ENCODE data around the gene HEBP1.

The HEBP1 gene

GRCh38 chr12:13007496-13008233 lies 7.6 kb upstream of the HEBP1 start:
- H3K4me1 ChIP-seq (ENCODE audit: low read length) = no peaks in the 10 kb centered on the region
- no peaks in the 10 kb centered on the region for H3K9me3 ChIP-seq (ENCODE audit: insufficient read depth, low read length)
- H3K79me2 ChIP-seq (ENCODE audit: low read length) = no peaks in the 10 kb centered on the region
- TF ChIP-seq CTCF (IDR thresholded peaks at IDR 0.05; ENCODE audit: low read depth, low read length) (no peak), EZH2phosphoT487 (IDR thresholded peaks at IDR 0.05; ENCODE audit: low read depth) (no peak)
- peaks cover 40% of the 10 kb centered on the region for H3K27me3 ChIP-seq (ENCODE audit: low read depth, low read length)
- no peak overlapping the region for H3K4me3 ChIP-seq (ENCODE audit: low read length)
- no peaks in the 10 kb centered on the region for H4K20me1 ChIP-seq (ENCODE audit: insufficient read depth, low read length)
- no peak overlapping the region for H3K27ac ChIP-seq (ENCODE audit: low read length)
- H3K9ac ChIP-seq (ENCODE audit: low read length) = no peak overlapping the region
- no peak overlapping the region for H3K4me2 ChIP-seq (ENCODE audit: low read length)
- no peak overlapping the region for H2AFZ ChIP-seq (ENCODE audit: low read depth, low read length)
- no peaks in the 10 kb centered on the region for H3K36me3 ChIP-seq (replicated peaks; ENCODE audit: low read depth, low read length)

- TF ChIP-seq CTCF (IDR thresholded peaks at IDR 0.05; ENCODE audit: low read depth, low read length) (no peak), EZH2phosphoT487 (IDR thresholded peaks at IDR 0.05; ENCODE audit: low read depth) (no peak)
- H3K9me3 ChIP-seq (ENCODE audit: insufficient read depth, low read length) = no peaks in the 10 kb centered on the region
- H4K20me1 ChIP-seq (ENCODE audit: insufficient read depth, low read length) = no peaks in the 10 kb centered on the region
- no peak overlapping the region for H3K9ac ChIP-seq (ENCODE audit: low read length)
- no peak overlapping the region for H3K27ac ChIP-seq (ENCODE audit: low read length)
- no peak overlapping the region for H2AFZ ChIP-seq (ENCODE audit: low read depth, low read length)
- H3K4me2 ChIP-seq (ENCODE audit: low read length) = no peak overlapping the region
- peaks cover 40% of the 10 kb centered on the region for H3K27me3 ChIP-seq (ENCODE audit: low read depth, low read length)
- H3K4me3 ChIP-seq (ENCODE audit: low read length) = no peak overlapping the region
- no peaks in the 10 kb centered on the region for H3K79me2 ChIP-seq (ENCODE audit: low read length)
- H3K4me1 ChIP-seq (ENCODE audit: low read length) = no peaks in the 10 kb centered on the region
- H3K36me3 ChIP-seq (replicated peaks; ENCODE audit: low read depth, low read length) = no peaks in the 10 kb centered on the region
Measured at GRCh38 chr12:13005649-13006048, 5.6 kb upstream of the HEBP1 start.

- H3K4me2 ChIP-seq (ENCODE audit: low read length) = no peak overlapping the region
- TF ChIP-seq EZH2phosphoT487 (IDR thresholded peaks at IDR 0.05; ENCODE audit: low read depth) (no peak), CTCF (IDR thresholded peaks at IDR 0.05; ENCODE audit: low read depth, low read length) (no peak)
Measured at GRCh38 chr12:13004986-13005385, 4.9 kb upstream of the HEBP1 start.

GRCh38 chr12:13004361-13004760 lies 4.3 kb upstream of the HEBP1 start:
- no peaks in the 10 kb centered on the region for H3K4me1 ChIP-seq (ENCODE audit: low read length)
- no peak for TF ChIP-seq EZH2phosphoT487 (IDR thresholded peaks at IDR 0.05; ENCODE audit: low read depth)
- no peak for TF ChIP-seq CTCF (IDR thresholded peaks at IDR 0.05; ENCODE audit: low read depth, low read length)
- H3K79me2 ChIP-seq (ENCODE audit: low read length) = no peaks in the 10 kb centered on the region
- H3K27me3 ChIP-seq (ENCODE audit: low read depth, low read length) = peaks cover 45% of the 10 kb centered on the region
- H3K4me2 ChIP-seq (ENCODE audit: low read length) = no peak overlapping the region
- H3K4me3 ChIP-seq (ENCODE audit: low read length) = no peak overlapping the region
- no peak overlapping the region for H3K9ac ChIP-seq (ENCODE audit: low read length)
- no peaks in the 10 kb centered on the region for H4K20me1 ChIP-seq (ENCODE audit: insufficient read depth, low read length)
- no peaks in the 10 kb centered on the region for H3K36me3 ChIP-seq (replicated peaks; ENCODE audit: low read depth, low read length)
- H3K27ac ChIP-seq (ENCODE audit: low read length) = no peak overlapping the region
- no peak overlapping the region for H2AFZ ChIP-seq (ENCODE audit: low read depth, low read length)
- H3K9me3 ChIP-seq (ENCODE audit: insufficient read depth, low read length) = no peaks in the 10 kb centered on the region

More at GRCh38 chr12:13004986-13005385, 4.9 kb upstream of the HEBP1 start:
- Histone ChIP-seq H3K4me1 (ENCODE audit: low read length) (no peaks in the 10 kb centered on the region), H3K4me3 (ENCODE audit: low read length) (no peak overlapping the region), H2AFZ (ENCODE audit: low read depth, low read length) (no peak overlapping the region), H3K9me3 (ENCODE audit: insufficient read depth, low read length) (no peaks in the 10 kb centered on the region), H3K27ac (ENCODE audit: low read length) (no peak overlapping the region), H3K79me2 (ENCODE audit: low read length) (no peaks in the 10 kb centered on the region), H3K36me3 (replicated peaks; ENCODE audit: low read depth, low read length) (no peaks in the 10 kb centered on the region), H3K27me3 (ENCODE audit: low read depth, low read length) (peaks cover 40% of the 10 kb centered on the region), H4K20me1 (ENCODE audit: insufficient read depth, low read length) (no peaks in the 10 kb centered on the region), H3K9ac (ENCODE audit: low read length) (no peak overlapping the region)

Measured in OCI-LY3 (cell line).